Uterus (tissue), 4 donors: ENCODE data around the gene KCNQ1OT1. TPM values are rescaled to one million over a fixed set of nuclear protein-coding genes. Genes with fewer than 3 reads are reported as not detected.

ENCODE experiments used
- DNase-seq, 2 donors: peaks; one replicate each; pipeline ENCODE4 v3.0.0-alpha.2; 2019 to 2020
- H3K27ac ChIP-seq, 2 donors: fragments of 200-600 bp; sonication (generic); 1 replicate in 1 of 2; 2 replicates in 1 of 2; pipeline ENCODE4 v1.5.1; 2016 to 2018
- H3K27me3 ChIP-seq, 2 donors: fragments of 200-600 bp; sonication (generic); one replicate each; pipeline ENCODE4 v1.5.1; 2018 to 2019; ENCODE audit warnings: control low read depth in 1 of 2
- H3K36me3 ChIP-seq, 2 donors: fragments of 200-600 bp; sonication (generic); one replicate each; pipeline ENCODE4 v1.5.1; 2019; ENCODE audit warnings: control low read depth in 1 of 2
- H3K4me1 ChIP-seq, 2 donors: fragments of 200-600 bp; sonication (generic); one replicate each; pipeline ENCODE4 v1.5.1; 2018 to 2019; ENCODE audit warnings: control low read depth in 1 of 2
- H3K4me3 ChIP-seq, 2 donors: fragments of 200-600 bp; sonication (generic); 1 replicate in 1 of 2; 2 replicates in 1 of 2; pipeline ENCODE4 v1.5.1; 2018 to 2019; ENCODE audit warnings: mild to moderate bottlenecking in 1 of 2
- H3K9me3 ChIP-seq, 2 donors: fragments of 200-600 bp; sonication (generic); one replicate each; pipeline ENCODE4 v1.5.1; 2019; ENCODE audit warnings: control low read depth in 1 of 2
- POLR2A ChIP-seq, 2 donors: fragments of 450-650 bp; IDR thresholded peaks; one replicate each; pipeline ENCODE4 v1.6.1; 2016; ENCODE audit warnings: antibody characterized with exemption in 2 of 2, mild to moderate bottlenecking in 1 of 2, moderate library complexity in 1 of 2
- intact Hi-C: fragments of 100-400 bp; cut with DNase I; formaldehyde crosslinking; loops from one replicate; pipeline ENCODE4 v1.15.1; 2023; ENCODE audit warnings: low total_unique reads
- total RNA-seq, 4 donors: library from RNA; depleted of rRNA in 3 of 4; stranded (reverse); fragments of >200 nt in 3 of 4; gene quantifications; one replicate each; pipeline versions ENCODE4 v1.1.0 to v1.2.4, GENCODE V29; 2014 to 2023
- TF ChIP-seq, protein P1 (sequence below), 4 experiments: fragments of 200-600 bp in 2 of 4; fragments of 450-650 bp in 2 of 4; sonication (generic) in 2 of 4; IDR thresholded peaks; one replicate each; pipeline ENCODE4 v1.5.1; 2016 to 2019; ENCODE audit warnings: antibody characterized with exemption in 4 of 4, mild to moderate bottlenecking in 2 of 4, moderate library complexity in 1 of 4
- donor health status: DM: yes; HTN: yes; CAD: no.

The KCNQ1OT1 gene
- total RNA-seq, 4 donors from 2014 or later, result 2.6 to 19.4 (median 10.9) TPM

DNA sequence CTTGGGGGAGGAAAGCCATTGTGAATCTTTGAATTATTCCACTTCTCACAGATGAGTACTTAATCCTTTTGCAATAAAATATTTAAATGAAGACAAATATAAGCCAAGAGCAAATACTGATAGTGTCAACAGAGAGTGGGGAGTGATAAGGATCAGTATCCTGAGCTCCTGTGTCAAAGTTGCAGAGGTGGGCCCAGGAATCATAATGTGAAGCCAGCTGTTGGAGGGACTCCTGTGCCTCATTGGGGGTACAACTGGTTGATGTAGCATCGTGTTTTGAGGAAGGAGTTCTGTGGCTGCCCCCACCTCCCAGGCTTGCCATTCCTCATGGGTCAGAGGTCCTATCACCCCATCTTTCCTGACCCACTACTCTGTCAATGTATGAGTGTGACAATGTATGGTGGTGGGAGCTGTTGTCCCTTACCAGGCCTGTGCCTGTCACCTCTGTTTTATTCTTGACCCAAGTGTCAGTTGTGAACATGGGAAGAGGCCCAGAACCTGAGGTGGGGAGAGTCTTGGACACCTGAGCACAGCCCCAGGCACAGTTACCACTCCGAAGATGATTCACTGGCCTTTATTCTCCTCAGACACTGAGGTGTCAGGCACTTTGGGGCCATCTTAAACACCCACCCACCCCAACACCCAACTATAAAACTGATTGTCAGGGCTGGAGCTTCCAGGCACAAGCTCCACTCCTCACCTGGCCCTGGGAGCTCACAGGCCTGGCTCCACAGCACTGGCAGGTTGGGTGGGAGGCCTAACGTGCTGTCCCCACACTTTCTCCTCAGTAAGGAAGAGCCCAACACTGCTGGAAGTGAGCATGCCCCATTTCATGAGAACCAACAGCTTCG, 38.4 kb downstream of the KCNQ1OT1 start:
- TF ChIP-seq, protein P1, sequence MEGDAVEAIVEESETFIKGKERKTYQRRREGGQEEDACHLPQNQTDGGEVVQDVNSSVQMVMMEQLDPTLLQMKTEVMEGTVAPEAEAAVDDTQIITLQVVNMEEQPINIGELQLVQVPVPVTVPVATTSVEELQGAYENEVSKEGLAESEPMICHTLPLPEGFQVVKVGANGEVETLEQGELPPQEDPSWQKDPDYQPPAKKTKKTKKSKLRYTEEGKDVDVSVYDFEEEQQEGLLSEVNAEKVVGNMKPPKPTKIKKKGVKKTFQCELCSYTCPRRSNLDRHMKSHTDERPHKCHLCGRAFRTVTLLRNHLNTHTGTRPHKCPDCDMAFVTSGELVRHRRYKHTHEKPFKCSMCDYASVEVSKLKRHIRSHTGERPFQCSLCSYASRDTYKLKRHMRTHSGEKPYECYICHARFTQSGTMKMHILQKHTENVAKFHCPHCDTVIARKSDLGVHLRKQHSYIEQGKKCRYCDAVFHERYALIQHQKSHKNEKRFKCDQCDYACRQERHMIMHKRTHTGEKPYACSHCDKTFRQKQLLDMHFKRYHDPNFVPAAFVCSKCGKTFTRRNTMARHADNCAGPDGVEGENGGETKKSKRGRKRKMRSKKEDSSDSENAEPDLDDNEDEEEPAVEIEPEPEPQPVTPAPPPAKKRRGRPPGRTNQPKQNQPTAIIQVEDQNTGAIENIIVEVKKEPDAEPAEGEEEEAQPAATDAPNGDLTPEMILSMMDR (IDR thresholded peaks at IDR 0.05), result no peak
- no peak for TF ChIP-seq POLR2A (IDR thresholded peaks at IDR 0.05)
- no peaks in the 10 kb centered on the region for H3K27me3 ChIP-seq
- no peaks in the 10 kb centered on the region for H3K4me1 ChIP-seq
- DNase-seq, result no peak
- H3K36me3 ChIP-seq, result no peaks in the 10 kb centered on the region
- H3K9me3 ChIP-seq, result peaks cover 0 to 9% of the 10 kb centered on the region in 2 donors
- H3K27ac ChIP-seq, result no peak overlapping the region
- H3K4me3 ChIP-seq, result no peak overlapping the region
- intact Hi-C loops, result no loop called here

DNA sequence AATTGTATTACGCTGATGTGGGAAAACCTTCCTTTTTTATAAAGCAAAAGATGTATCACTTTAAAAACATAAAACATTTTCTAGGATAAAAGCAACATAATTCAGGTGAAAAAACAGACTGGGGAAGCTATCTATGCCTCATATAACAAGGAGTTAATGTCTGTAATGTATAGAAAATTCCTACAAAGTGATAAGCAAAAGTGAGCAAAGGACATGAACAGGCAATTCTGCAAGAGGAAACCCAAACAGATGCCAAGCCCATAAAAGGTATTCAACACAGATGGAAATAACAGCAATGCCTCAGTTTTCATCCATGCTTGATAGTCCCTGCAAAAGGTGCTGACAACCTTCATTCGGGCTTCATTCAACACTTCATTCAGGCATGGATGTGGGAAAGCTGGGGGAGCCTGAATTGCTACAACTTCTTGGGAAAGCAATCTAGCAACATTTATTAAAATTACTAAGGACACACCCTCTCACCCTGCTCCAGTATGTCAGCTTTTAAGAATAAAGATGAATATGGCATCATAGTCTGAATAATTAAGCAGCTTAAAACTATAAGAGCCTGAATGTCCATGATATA, 39.3 kb downstream of the KCNQ1OT1 start:
- intact Hi-C loops, result no loop called here
- H3K4me3 ChIP-seq, result no peak overlapping the region
- TF ChIP-seq POLR2A (IDR thresholded peaks at IDR 0.05), result no peak
- TF ChIP-seq, protein P1 (IDR thresholded peaks at IDR 0.05), result no peak
- H3K27me3 ChIP-seq, result no peaks in the 10 kb centered on the region
- no peaks in the 10 kb centered on the region for H3K36me3 ChIP-seq
- H3K4me1 ChIP-seq, result no peaks in the 10 kb centered on the region
- no peak overlapping the region for H3K27ac ChIP-seq
- H3K9me3 ChIP-seq, result peaks cover 0 to 9% of the 10 kb centered on the region in 2 donors
- no peak for DNase-seq

DNA sequence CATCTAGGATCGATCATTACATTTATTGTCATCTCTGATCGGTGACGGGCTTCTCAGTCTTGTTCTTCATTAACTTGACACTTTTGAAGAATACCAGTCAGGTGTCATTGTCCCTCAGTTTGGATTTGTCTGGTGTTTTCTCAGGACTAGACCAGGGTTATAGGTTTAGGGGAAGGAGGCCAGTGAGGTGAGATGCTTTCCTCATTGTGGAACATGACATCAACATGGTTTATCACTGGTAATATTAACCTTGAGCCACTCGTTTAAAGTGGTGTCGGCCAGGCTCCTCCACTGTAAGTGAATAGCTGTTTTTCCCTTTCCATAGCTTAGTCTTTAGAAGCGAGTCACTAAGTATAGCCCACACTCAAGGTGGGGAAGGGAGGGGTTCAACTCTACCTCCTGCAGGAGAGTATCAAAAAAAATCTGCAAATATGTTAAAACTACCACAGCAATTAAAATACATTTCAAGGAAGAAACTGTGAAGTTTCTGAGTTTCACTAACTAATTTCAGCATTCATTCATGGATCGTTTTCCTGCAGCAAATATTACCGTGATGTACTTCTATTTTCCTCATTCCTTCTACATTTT, 42.0 kb downstream of the KCNQ1OT1 start:
- H3K36me3 ChIP-seq, result no peaks in the 10 kb centered on the region
- H3K27ac ChIP-seq, result no peak overlapping the region
- intact Hi-C loops, result no loop called here
- H3K9me3 ChIP-seq, result peaks cover 0 to 9% of the 10 kb centered on the region in 2 donors
- H3K4me3 ChIP-seq, result no peak overlapping the region
- TF ChIP-seq, protein P1 (IDR thresholded peaks at IDR 0.05), result no peak
- no peak for TF ChIP-seq POLR2A (IDR thresholded peaks at IDR 0.05)
- no peak for DNase-seq
- H3K27me3 ChIP-seq, result no peaks in the 10 kb centered on the region
- no peaks in the 10 kb centered on the region for H3K4me1 ChIP-seq

DNA sequence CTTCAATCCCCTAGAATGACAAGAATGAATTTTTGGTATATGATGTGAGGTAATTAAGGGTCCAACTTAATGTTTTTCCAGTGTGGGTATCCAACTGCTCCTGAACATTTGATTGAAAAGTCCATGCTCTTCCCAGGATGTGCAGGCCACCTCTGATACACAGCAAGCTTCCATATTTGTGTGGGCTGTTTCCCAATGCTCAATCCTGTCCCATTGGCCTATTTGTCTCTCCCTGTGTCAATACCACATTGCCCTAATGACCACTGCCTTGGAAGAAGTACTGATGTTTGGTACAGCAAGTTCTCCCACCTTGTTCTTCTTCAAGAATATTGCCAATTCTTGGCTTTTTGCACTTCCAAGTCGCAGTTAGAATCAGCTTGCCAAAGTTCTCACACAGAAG, 42.9 kb downstream of the KCNQ1OT1 start:
- Histone ChIP-seq H3K9me3 (peaks cover 0 to 9% of the 10 kb centered on the region in 2 donors), H3K27ac (no peak overlapping the region), H3K36me3 (no peaks in the 10 kb centered on the region), H3K4me3 (no peak overlapping the region), H3K27me3 (no peaks in the 10 kb centered on the region), H3K4me1 (no peaks in the 10 kb centered on the region)
- intact Hi-C loops, result no loop called here
- DNase-seq, result no peak
- TF ChIP-seq, protein P1 (IDR thresholded peaks at IDR 0.05), result no peak
- no peak for TF ChIP-seq POLR2A (IDR thresholded peaks at IDR 0.05)
